Astrocyte of the cerebellum (primary cell): Measurements from ENCODE around the gene NPTN.
"Not testable (repeated sequence)": the region's sequence is repeated elsewhere in the genome, so short reads cannot be mapped to it uniquely, and the experiment has no call there.

Experiments used
- DNase-seq: peaks from one replicate; pipeline ENCODE4 v3.0.0-alpha.2; 2011; ENCODE audit warnings: low read depth
- H3K4me3 ChIP-seq: 2 replicates; pipeline ENCODE4 v1.5.1; 2011; ENCODE audit warnings: mild to moderate bottlenecking, low read depth, low read length, moderate library complexity
- in situ Hi-C: cut with HindIII; loops from 2 replicates; pipeline ENCODE4 v1.10.0; 2017; ENCODE audit warnings: low sequenced_read_pairs
- TF ChIP-seq, protein P1 (sequence below): IDR thresholded peaks from 2 replicates; pipeline ENCODE4 v1.5.1; 2012; ENCODE audit warnings: low read length, low read depth, moderate library complexity, mild to moderate bottlenecking; ENCODE audit errors: missing control alignments

NPTN gene

DNA sequence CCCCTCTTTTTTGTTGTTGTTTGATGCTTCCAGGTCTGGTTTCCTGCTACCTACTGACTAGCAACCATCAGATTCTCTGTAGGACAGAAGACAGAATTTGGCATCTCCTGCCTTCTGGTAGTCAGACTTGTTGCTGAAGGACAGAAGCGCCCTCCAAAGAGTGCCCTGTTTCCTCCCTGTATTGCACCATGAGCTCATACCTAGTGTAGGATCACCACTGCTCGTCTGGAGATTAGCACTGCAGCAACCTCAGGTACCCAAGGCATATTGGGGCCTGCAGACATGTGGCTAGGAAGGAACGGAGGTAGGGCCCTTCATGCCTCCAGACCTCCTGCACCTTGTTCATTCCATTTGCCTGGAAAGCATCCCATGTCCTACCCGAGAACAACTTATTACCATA is 78.1 kb downstream of the NPTN start:
- in situ Hi-C loops = no loop called here
- no peak overlapping the region for H3K4me3 ChIP-seq
- TF ChIP-seq, protein P1, sequence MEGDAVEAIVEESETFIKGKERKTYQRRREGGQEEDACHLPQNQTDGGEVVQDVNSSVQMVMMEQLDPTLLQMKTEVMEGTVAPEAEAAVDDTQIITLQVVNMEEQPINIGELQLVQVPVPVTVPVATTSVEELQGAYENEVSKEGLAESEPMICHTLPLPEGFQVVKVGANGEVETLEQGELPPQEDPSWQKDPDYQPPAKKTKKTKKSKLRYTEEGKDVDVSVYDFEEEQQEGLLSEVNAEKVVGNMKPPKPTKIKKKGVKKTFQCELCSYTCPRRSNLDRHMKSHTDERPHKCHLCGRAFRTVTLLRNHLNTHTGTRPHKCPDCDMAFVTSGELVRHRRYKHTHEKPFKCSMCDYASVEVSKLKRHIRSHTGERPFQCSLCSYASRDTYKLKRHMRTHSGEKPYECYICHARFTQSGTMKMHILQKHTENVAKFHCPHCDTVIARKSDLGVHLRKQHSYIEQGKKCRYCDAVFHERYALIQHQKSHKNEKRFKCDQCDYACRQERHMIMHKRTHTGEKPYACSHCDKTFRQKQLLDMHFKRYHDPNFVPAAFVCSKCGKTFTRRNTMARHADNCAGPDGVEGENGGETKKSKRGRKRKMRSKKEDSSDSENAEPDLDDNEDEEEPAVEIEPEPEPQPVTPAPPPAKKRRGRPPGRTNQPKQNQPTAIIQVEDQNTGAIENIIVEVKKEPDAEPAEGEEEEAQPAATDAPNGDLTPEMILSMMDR = no peak
- no peak for DNase-seq

DNA sequence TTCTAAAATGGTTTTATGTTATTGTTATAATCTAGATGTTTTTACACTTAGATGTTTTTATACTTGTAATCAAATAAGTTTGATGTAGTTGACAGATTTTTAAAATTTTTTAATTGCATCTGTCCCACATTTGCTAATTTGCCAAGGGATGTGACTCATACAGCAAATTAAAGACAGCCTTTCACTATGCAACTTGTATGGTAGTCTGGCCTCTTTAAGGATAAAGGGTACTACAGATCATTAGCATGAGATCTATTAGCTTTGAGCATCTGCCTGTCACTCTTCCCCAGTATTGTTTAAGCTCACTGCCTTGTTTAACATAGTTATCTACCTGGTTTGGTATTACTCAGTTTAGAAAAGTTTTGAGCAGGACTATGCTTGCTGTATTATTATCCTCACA is 83.0 kb downstream of the NPTN start:
- DNase-seq = no peak
- TF ChIP-seq, protein P1 = no peak
- in situ Hi-C loops = no loop called here
- no peak overlapping the region for H3K4me3 ChIP-seq

DNA sequence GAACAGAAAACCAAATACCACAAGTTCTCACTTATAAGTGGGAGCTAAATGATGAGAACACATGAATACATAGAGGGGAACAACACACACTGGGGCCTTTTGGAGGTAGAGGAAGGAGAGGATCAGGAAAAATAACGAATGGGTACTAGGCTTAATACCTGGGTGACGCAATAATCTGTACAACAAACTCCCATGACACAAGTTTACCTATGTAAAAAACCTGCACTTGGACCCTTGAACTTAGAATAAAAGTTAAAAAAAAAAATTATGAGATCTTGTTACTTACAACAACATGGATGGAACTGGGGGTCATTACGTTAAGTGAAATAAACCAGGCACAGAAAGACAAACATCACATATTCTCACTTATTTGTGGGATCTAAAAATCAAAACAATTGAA is 84.3 kb downstream of the NPTN start:
- DNase-seq, H3K4me3 ChIP-seq, in situ Hi-C loops: not testable (repeated sequence)

DNA sequence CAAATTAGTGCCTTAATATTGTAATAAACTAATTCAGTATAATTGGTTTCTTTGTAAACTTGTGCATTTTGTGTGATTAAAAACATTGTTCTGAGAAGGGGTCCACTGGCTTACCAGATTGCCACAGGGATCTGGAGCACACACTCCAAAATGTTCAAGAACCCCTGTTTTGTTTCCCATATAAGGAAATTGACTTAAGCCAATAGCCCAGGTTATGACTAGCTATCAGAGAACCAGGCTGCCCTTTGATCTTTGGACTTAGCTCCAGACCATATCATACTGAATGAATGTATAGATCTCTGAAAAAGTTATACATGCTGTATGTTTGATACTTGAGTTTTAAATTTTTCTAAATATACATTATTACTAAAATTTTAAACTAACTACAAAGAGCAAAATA is 91.7 kb downstream of the NPTN start:
- TF ChIP-seq, protein P1 = no peak
- in situ Hi-C loops = no loop called here
- H3K4me3 ChIP-seq = no peak overlapping the region
- DNase-seq = no peak

DNA sequence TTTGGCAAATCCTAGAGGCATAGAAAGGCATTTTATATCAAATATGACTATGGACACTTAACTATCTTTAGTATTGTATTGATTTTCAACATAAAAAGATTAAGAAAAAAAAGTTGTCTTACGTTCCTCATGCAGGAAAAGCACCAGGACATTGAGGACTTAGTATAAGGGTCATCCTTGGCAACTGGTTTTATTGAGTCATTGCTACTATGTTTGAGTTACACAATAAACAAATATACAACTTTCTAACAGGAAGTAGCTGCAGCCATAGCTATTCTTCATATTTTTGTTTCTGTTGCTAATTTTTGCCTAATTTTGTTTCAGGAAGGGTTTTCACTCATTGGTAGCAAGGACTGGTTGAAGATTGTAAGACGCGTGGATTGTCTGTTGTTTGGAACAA is 93.0 kb downstream of the NPTN start:
- in situ Hi-C loops = no loop called here
- DNase-seq = no peak
- H3K4me3 ChIP-seq = no peak overlapping the region
- TF ChIP-seq, protein P1 = no peak

DNA sequence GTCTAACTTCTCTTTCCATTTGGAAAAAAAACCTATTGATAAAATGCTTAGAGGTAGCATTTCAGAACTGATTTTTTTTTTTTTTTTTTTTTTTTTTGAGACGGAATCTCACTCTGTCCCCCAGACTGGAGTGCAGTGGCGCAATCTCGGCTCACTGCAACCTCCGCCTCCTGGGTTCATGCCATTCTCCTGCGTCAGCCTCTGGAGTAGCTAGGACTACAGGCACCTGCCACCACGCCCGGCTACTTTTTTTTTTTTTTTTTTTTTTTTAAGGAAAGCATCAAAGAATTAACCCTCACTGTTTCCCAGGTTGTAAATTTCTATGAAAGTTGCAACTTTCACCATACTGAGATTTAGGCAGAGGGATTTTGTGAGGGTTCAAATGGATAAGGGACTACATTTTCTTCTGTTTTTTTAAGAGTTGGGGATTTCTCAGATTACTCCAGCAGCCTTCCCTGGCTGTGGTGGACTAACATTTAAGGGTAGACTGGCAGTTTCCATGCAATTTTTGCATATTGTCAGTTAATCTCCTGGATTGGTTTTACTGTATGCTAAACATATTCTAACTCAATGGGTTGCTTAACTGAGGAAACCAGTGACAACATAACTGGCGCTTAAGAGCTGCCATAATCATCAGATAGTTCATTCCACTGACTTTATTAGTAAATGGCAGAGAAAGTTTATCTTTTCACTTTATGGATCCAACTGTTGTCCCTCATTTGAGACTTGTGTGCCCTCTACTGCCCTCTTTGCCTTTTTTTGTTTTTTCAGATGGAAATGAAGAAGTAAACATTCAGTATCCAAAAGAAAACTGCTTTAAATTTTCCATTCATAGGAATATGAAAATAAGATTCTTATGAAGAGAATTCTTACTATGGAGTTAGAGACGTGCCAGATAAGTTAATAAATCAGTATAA is 93.7 kb downstream of the NPTN start:
- no peak overlapping the region for H3K4me3 ChIP-seq
- in situ Hi-C loops = no loop called here
- TF ChIP-seq, protein P1 = no peak
- DNase-seq = no peak

DNA sequence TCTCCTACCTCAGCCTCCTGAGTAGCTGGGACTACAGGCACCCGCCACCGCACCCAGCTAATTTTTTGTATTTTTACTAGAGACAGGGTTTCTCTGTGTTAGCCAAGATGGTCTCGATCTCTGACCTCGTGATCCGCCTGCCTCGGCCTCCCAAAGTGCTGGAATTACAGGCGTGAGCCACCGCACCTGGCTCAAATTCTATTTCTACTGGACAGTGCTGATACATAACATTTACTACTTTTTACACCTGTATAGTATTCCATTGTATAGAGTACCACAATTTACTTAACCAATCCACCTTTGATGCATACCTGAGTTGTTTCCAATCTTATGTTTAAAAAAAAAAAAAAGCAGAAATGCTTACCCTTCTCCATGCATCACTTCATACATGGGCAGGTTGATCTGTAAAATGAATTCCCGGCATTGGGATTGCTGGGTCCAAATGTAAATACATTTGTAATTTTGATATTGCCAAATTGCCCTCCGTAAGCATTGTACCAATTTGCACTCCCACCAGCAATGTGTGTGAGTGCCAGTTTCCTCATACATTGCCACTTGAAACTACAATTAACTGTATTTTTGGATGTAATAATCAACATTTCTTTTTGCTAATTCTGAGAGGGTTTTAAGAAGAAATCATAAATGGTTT is 94.5 kb downstream of the NPTN start:
- in situ Hi-C loops = no loop called here
- DNase-seq = no peak
- H3K4me3 ChIP-seq = no peak overlapping the region
- TF ChIP-seq, protein P1 = no peak
